ENCODE results near the gene PDLIM1.

PDLIM1 gene

GRCh38 chr10:95267251-95267650, 23.6 kb downstream of the PDLIM1 start:
- TF ChIP-seq, protein P1, sequence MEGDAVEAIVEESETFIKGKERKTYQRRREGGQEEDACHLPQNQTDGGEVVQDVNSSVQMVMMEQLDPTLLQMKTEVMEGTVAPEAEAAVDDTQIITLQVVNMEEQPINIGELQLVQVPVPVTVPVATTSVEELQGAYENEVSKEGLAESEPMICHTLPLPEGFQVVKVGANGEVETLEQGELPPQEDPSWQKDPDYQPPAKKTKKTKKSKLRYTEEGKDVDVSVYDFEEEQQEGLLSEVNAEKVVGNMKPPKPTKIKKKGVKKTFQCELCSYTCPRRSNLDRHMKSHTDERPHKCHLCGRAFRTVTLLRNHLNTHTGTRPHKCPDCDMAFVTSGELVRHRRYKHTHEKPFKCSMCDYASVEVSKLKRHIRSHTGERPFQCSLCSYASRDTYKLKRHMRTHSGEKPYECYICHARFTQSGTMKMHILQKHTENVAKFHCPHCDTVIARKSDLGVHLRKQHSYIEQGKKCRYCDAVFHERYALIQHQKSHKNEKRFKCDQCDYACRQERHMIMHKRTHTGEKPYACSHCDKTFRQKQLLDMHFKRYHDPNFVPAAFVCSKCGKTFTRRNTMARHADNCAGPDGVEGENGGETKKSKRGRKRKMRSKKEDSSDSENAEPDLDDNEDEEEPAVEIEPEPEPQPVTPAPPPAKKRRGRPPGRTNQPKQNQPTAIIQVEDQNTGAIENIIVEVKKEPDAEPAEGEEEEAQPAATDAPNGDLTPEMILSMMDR (IDR thresholded peaks at IDR 0.05; ENCODE audit: insufficient read depth, low read depth, low read length, missing control alignments), result no peak

DNA sequence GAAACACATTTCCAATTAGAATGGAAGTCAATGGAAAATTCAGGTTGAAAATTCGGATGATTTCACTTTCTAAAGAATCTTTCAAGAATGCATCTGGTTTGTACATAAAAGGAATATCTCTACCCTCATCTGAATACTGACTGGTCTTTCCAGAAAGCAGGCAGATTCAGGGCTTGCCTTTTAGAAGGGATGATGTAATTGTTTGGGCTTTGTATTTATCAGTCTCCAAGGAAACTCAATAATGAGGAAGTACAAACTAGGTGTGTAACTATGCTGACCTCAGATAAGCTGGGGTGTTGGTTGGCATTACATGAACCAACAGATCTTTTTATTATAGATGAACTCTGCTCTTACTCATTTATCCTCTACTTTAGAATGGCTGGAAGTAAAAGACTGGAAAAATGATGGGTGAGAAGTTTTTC, 24.1 kb downstream of the PDLIM1 start:
- no peak overlapping the region for H3K4me3 ChIP-seq (ENCODE audit: low read depth, low read length)
- peak; percentile 45 for DNase-seq (ENCODE audit: low read depth)
- TF ChIP-seq, protein P1 (IDR thresholded peaks at IDR 0.05; ENCODE audit: insufficient read depth, low read depth, low read length, missing control alignments), result no peak

More at GRCh38 chr10:95267251-95267650, 23.6 kb downstream of the PDLIM1 start:
- H3K4me3 ChIP-seq (ENCODE audit: low read depth, low read length), result no peak overlapping the region
- DNase-seq (ENCODE audit: low read depth), result no peak

- no peak overlapping the region for H3K4me3 ChIP-seq (ENCODE audit: low read depth, low read length)
- DNase-seq (ENCODE audit: low read depth), result no peak
Observed at GRCh38 chr10:95265572-95265971, 25.2 kb downstream of the PDLIM1 start.

DNA sequence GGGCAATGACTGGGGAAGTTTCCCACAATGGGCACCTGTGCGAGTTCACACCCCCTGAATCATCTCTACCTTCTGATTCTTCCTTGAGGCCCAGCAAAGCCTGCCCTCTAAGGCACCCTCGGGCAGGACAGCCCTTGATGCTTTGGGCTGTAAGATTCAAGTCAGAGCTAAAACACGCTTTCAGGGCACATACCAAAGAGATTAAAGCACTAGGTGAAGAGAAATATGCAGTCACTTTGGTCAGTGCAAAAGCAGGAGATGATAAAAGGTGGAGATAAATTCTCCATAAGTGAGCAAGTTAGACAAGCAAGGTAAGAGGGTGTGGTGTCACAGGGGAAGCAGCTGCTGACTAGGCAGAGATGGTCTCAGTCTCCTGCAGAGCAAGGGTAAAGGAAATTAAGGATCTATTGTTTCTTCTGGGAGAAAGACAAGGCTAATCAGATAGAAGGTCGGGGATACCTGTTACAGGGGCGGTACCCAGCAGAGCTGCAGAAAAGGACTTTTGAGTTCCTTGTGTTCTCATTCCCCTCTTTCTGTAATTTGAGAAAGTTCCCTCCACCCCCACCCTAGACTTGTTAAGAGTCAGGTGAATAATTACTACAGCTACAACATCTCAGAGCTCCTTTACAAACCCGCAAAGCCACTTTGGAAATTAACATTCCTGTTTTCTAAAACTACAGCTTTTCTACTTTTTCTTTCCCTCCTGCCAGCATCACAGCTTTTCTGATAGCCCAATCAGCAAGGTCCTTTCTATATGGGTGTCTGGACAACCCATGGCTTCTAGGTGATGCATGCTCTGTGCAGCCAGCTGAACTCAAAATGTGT, 26.4 kb downstream of the PDLIM1 start:
- no peak overlapping the region for H3K4me3 ChIP-seq (ENCODE audit: low read depth, low read length)
- no peak for DNase-seq (ENCODE audit: low read depth)
- TF ChIP-seq, protein P1 (IDR thresholded peaks at IDR 0.05; ENCODE audit: insufficient read depth, low read depth, low read length, missing control alignments), result no peak

More at GRCh38 chr10:95265572-95265971, 25.2 kb downstream of the PDLIM1 start:
- TF ChIP-seq, protein P1 (IDR thresholded peaks at IDR 0.05; ENCODE audit: insufficient read depth, low read depth, low read length, missing control alignments), result no peak

DNA sequence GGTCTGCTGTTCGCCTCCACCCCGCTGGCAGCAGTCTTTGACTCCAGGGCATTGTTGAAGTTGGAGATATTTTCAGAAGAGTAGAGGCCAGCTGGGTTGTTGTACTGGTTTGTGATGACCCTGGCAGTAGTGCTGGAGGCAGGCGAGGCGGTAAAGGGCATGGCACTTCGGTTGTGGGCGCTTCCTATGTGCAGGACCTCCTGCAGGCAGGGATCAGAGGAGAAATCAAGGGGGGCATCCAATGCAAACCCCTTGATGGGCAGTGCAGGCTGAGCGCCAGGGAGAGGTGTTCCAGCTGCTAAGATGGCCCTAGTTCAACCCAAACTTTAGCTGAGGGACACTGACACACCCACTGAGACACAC, 27.0 kb downstream of the PDLIM1 start:
- DNase-seq (ENCODE audit: low read depth), result no peak
- H3K4me3 ChIP-seq (ENCODE audit: low read depth, low read length), result no peak overlapping the region
- TF ChIP-seq, protein P1 (IDR thresholded peaks at IDR 0.05; ENCODE audit: insufficient read depth, low read depth, low read length, missing control alignments), result no peak

DNA sequence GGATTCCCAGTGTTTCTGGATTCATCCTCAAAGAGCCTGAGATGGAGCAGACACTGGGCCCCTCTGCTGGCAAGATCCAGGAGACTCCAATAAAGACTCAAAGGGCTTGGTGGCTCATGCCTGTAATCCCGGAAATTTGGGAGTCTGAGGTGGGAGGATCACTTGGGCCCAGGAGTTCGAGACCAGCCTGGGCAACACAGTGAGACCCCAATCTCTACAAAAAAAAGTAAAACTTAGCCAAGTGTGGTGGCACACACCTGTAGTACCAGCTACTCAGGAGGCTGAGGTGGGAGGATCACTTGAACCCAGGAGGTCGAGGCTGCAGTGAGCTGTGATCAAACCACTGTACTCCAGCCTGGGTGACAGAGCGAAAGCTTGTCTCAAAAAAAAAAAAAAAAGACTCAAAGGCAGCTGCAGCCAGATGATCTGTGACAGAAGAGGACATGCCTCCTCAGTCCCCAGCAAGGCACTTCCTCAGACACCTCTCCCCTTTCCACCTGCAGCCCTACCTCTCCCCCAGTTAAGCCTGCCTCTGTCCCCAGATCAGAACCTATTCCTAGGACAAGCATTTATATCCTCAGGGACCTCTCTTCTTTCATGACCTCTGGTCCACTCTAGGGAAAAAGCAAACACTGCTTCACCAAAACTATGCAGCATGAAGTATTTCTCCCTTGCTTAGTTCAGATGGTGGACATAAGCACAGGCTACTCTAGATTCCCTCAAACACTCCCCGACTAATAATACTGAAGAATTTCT, 27.9 kb downstream of the PDLIM1 start:
- no peak overlapping the region for H3K4me3 ChIP-seq (ENCODE audit: low read depth, low read length)
- TF ChIP-seq, protein P1 (IDR thresholded peaks at IDR 0.05; ENCODE audit: insufficient read depth, low read depth, low read length, missing control alignments), result no peak
- no peak for DNase-seq (ENCODE audit: low read depth)
